GM21786 (cell line): ENCODE results near the gene TBPL2.
"Not testable (repeated sequence)": the region's sequence is repeated elsewhere in the genome, so short reads cannot be mapped to it uniquely, and the experiment has no call there.

Experiments used
- ATAC-seq: cut with Tn5 transposase; IDR thresholded peaks from one replicate; pipeline ENCODE4 v1.9.1; 2021; ENCODE audit not compliant: unreplicated experiment

The TBPL2 gene

DNA sequence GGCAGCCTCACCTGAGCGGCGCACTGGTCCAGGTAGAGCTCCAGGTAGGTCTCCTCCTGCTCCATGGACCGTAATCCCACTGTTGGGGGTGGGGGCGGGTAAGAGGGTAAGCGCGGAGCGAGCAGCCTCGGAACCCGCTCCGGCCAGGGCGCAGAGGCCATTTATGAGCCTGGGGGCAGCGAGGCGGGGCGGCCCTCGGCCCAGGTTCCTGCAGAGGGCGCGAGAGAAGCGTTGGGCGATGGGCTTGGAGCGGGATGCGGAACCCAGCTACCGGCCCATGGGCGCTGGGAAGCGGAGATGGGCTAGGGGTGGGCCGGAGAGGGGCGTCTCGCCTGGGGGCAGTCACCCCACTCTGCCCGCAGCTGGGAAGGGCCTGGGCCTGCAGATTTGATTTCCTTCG, at the start of gene TBPL2:
TBPL2 (minus strand) TSS at position 232 of the 400 bp plus-strand sequence; CDS start at position 65, 167 bp downstream.
- no peak for ATAC-seq

DNA sequence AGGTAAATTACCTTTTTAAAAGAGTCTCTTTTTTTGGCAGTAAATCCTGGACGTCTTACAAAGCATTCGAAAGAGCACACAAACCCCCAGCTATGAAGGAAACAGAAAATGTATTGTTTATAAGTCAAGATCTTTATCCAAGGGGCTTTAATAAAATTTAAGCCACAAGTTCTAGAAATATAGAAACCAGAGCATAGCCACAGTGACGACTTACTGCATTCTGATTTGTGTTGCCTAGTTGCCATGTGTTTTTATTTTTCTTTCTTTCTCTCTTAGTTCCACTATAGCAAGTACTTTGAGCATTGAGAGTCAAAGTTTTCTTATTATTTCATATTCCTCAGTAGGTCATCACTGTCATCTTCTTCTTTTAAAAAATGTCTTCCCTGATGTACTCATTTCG, 47.8 kb upstream of the TBPL2 start:
- ATAC-seq, result no peak

GRCh38 chr14:55482936-55483605, 42.7 kb upstream of the TBPL2 start:
- ATAC-seq, result no peak

- no peak for ATAC-seq
These were observed 41.4 kb upstream of the TBPL2 start for GRCh38 chr14:55481769-55482168.

- ATAC-seq, result no peak
These were observed 37.3 kb upstream of the TBPL2 start for GRCh38 chr14:55477680-55478079.

DNA sequence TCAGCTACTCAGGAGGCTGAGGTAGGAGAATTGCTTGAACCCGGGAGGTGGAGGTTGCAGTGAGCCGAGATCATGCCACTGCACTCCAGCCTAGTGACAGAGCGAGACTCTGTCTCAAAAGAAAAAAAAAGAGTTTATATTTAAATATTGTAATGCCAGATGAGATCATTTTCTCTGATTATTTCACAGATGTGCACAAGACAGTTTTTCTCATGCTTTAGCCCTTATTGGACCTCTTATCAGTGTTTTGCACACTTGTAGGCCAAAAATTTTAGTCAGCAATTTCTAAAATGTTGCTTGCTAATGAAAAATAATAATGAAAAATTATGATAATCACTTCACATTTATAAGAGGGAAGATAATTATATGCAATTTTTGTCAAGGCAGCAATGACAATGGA, 36.0 kb upstream of the TBPL2 start:
- ATAC-seq, result not testable (repeated sequence)

- no peak for ATAC-seq
These were observed 33.4 kb upstream of the TBPL2 start for GRCh38 chr14:55473786-55474185.

- ATAC-seq, result no peak
These were observed 29.6 kb upstream of the TBPL2 start for GRCh38 chr14:55470025-55470424.

DNA sequence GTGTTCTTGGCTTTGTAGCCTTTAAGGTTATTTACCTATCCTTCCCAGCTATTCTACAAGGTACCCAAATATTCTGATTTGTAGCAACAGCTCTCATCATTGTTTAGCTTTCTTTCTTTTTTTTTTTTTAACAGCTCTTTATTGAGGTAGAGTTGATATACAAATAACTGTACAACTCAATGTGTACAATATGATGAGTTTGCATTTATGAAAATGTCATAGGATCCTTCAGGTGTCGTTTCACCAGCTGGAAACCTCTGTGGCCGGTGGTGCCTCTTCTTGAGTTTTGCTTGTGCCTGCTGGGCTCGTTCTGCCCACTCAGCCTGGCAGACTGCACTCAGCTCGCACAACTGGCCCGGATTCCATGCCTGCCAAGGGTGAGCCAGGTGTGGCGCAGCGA, 26.9 kb upstream of the TBPL2 start:
- no peak for ATAC-seq

GRCh38 chr14:55458800-55459515, 18.5 kb upstream of the TBPL2 start:
- ATAC-seq, result peak; percentile 71

DNA sequence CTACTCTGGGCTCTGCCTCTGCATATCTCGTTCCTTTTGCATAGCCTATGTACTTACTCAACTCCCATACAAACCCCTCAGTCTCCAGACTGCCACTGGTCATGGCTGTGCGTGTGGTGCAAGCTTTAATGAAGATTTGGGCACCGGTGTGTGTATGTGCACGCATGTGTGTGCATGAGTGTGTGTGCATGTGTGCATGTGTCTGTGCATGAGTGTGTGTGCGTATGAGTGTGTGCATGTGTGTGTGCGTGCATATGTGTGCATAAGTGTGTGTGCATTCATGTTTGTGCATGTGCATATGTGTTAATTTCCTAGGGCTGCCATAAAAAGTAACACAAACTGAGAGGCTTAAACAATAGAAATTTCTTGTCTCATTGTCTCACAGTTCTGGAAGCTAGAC, 17.1 kb upstream of the TBPL2 start:
- ATAC-seq, result no peak

DNA sequence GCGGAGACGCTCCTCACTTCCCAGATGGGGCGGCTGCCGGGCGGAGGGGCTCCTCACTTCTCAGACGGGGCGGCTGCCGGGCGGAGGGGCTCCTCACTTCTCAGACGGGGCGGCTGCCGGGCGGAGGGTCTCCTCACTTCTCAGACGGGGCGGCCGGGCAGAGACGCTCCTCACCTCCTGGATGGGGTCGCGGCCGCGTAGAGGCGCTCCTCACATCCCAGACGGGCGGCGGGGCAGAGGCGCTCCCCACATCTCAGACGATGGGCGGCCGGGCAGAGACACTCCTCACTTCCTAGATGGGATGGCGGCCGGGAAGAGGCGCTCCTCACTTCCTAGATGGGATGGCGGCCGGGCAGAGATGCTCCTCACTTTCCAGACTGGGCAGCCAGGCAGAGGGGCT, 16.0 kb upstream of the TBPL2 start:
- ATAC-seq, result not testable (repeated sequence)

DNA sequence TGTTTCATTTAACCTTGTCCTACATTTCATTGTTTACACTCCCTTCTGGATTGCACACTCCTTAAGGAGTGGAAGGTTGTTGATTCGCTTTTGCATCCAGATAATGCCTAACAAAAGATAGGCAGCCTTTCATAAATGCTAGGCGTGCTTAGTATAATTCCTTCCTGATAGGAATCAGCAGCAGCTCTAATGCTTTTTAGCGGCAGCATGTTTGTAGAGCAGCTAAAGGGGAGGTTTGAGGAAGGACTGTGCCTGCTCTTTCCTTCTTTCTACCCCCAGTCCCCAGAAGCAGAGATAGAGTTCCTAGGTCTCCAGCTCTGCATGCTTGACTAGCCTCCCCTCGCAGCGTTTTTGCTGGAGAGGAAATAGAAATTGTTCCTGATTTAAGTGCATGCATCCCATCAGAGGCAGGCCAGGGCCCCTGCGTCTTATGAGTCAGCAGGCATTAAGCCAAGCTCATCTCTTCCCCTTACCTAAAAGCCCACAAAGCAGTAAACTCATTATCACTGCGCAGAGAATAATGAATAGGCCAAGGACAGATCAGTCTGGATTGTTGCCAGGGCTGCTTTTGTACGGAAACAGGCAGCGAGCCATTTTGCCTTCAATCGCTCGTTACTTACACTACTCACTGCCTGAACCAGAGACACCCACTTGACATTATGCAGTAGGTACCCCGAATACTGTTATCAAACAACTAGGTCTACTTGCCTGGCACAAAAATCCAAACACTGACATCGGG, 14.0 kb upstream of the TBPL2 start:
- no peak for ATAC-seq

DNA sequence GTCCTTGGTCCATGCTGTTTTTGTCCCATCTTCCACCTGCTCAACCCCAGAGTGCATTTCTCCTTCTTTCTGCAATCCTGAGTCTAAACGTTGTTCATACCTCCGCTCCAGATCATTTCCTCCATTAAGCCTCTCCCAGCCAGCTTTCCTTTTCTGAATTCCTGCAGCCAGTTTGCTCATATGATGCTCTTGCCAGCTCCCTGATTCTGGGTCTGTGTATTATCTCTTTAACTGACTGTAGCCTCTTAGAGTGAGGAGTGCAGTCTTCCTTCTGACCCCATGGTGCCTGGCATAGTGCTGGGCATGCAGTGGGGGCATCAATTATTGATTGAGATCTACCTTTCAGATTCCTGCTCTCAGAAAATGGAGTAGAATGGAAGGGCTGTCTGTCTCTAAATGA, 11.5 kb upstream of the TBPL2 start:
- no peak for ATAC-seq

DNA sequence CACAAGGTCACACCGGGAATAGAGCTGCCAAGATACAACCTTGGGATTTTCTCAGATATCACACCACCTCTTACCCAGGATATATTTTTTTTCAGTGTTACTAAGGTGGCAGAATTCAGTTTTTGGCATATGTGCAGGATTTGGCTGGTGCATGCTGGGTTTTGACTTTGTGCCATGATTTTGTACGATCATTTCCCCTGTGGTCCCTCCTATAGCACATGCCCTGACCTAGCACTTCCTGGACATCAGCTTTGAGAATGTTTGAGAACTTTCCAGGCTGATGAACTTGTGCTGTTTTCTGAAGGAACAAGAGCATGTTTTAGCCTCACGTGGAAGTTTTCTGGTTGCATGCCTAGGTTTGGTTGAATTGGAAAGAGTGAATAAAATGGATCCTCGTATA, 11.0 kb upstream of the TBPL2 start:
- ATAC-seq, result peak; percentile 19

DNA sequence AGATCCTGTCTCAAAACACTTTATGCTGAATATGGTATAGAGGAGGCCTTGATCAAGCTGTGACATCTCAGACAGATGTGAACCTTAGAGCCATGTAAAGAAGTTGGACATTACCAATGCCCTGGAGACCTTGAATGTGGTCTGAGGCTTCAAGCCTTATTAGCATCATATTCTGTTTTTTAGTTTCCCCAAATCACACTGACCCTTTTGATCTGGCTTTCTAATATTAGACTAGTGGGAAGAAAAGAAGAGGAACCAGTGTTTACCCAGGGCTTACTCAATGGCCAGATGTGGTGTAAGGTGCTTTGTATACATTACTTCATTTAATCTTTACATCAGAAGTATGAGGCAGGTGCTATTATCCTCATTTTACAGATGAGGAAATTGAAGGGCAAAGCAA, 10.6 kb upstream of the TBPL2 start:
- ATAC-seq, result peak; percentile 58

DNA sequence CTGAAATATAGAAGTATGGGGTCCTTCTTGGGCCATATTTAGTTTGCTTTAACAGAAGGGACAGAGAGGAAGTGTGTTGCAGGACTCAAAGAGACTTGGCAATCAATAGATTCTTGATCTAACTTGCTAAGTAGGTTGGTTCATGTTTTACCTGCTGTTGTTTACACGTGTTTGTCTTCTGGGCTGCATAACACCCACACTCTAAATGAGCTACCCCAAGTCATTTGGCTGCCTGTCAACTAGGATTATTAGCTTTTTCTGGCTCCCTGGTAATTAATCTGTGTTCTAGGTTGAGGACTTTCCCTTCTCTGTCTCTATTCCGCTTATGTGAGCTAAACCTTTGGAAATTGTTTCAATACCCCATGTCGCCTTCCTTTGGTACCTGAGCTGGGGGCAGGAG, 10.1 kb upstream of the TBPL2 start:
- ATAC-seq, result peak; percentile 8

DNA sequence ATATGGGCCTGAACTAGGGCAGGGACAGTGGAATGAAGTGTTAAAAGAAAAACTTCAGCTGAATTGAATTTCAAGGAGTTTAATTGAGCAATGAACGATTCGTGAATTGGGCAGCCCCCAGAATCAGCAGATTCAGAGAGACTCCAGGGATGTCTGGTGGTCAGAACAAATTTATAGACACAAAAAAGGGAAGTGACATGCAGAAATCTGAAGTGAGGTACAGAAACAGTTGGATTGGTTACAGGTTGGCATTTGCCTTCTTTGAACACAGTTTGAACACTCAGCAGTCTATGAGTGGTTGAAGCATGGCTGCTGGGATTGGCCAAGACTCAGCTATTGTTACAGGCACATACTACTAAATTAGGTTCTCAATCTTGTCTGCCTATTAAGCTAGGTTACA, 9.7 kb upstream of the TBPL2 start:
- ATAC-seq, result no peak

DNA sequence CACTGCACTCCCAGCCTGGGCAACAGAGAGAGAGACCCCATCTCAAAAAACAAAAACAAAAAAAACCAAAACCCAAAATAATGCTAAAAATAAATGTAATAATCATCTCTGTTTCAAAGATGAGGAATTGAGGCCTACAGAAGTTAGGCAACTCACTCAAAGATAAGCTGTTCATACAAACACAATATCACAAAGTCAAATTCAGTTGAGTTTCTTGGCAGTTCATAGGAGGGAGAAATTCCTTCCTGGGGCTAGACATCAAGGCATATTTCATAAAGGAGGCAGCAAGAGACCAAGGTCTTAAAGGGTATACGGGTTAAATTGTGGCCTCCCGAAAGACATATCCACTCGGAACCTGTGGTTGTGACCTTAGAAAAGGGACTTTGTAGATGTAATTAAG, 8.7 kb upstream of the TBPL2 start:
- no peak for ATAC-seq

DNA sequence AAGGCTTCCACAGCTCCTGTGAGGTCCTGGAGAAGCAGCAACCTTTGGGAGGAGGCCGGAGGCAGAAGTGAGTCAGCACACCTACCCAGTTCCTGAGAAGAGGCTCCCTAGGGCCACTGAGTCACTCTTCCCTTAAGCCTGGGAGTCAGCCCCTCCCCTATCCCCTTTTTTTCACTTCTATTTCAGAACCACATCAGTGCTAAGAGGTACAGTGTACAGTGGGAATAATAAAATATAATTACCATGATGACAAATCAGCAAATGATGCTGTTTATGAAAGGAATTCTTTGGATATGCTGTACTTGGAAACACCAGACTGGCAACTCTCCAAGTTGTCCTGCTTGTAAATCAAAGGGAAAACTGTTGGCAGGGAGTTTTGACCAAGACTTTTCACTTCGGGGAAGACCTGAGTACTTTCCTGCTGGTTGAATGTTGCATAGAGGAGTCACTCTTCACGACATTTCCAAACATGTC, 7.8 kb upstream of the TBPL2 start:
- ATAC-seq, result no peak

DNA sequence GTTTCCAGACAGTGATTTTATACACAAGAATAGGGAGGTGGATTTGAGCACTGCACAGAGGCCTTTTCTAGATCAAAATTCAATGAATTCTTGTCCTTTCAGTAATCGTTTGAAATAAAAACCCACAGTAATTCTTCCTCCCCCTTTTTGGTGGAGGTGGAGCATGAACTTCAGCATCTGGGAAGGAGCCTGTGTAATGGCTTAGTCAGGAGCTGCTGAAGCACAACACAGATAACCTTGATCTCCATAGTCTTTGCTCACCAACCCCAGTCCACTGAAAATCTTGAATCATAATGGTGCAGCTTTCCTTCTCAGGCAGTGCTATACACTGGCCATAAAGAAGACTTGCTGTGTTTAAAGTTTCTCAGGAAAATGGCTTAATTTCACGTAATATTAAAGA, 6.4 kb upstream of the TBPL2 start:
- ATAC-seq, result no peak
